Loucy (cell line): ENCODE data around the gene RGS1.

Source experiments
- CTCF ChIP-seq: fragments of 200-600 bp; sonication (generic); conservative IDR thresholded peaks from 2 replicates; pipeline ENCODE4 v1.5.1; 2014; ENCODE audit warnings: mild to moderate bottlenecking, antibody characterized with exemption, low read length
- EZH2phosphoT487 ChIP-seq: fragments of 200-600 bp; IDR thresholded peaks from 2 replicates; pipeline ENCODE4 v1.6.1; 2018; ENCODE audit warnings: antibody characterized with exemption, mild to moderate bottlenecking, moderate library complexity, borderline replicate concordance

GRCh38 chr1:192609110-192610079, 33.8 kb downstream of the RGS1 start:
- TF ChIP-seq EZH2phosphoT487 = no peak
- no peak for TF ChIP-seq CTCF
